Ovary (tissue), 3 donors: ENCODE results near the gene PBXIP1.

ENCODE experiments used
- CTCF ChIP-seq, 3 donors: fragments of 450-650 bp in 2 of 3; fragments of 200-600 bp in 1 of 3; IDR thresholded peaks; one replicate each; pipeline versions ENCODE4 v1.5.1 to v1.8.0; 2016 to 2022; ENCODE audit warnings: antibody characterized with exemption in 3 of 3, mild to moderate bottlenecking in 1 of 3
- EP300 ChIP-seq: sonication (generic); formaldehyde crosslinking; IDR thresholded peaks from one replicate; pipeline ENCODE4 v1.6.1; 2017; ENCODE audit warnings: antibody characterized with exemption
- POLR2A ChIP-seq: fragments of 450-650 bp; IDR thresholded peaks from one replicate; pipeline ENCODE4 v1.6.1; 2017; ENCODE audit warnings: antibody characterized with exemption, mild to moderate bottlenecking, moderate library complexity
- donor health status: DM: no; HTN: no; CAD: no.

- TF ChIP-seq POLR2A (no peak), CTCF (IDR thresholded peaks at IDR 0.05) (no peak), EP300 (no peak)
Measured at GRCh38 chr1:155001425-155001674, 45.5 kb upstream of the PBXIP1 start.
